NCI-H2107 treated with DMSO at 0.1 percent for 48 hours (cell line): Measurements from ENCODE around the gene SHPK.

Experiments
- DNase-seq: peaks from one replicate; lab custom pipeline; 2025; ENCODE audit not compliant: unreplicated experiment; lab: John Stamatoyannopoulos, UW

The SHPK gene, protein sequence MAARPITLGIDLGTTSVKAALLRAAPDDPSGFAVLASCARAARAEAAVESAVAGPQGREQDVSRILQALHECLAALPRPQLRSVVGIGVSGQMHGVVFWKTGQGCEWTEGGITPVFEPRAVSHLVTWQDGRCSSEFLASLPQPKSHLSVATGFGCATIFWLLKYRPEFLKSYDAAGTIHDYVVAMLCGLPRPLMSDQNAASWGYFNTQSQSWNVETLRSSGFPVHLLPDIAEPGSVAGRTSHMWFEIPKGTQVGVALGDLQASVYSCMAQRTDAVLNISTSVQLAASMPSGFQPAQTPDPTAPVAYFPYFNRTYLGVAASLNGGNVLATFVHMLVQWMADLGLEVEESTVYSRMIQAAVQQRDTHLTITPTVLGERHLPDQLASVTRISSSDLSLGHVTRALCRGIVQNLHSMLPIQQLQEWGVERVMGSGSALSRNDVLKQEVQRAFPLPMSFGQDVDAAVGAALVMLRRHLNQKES

DNA sequence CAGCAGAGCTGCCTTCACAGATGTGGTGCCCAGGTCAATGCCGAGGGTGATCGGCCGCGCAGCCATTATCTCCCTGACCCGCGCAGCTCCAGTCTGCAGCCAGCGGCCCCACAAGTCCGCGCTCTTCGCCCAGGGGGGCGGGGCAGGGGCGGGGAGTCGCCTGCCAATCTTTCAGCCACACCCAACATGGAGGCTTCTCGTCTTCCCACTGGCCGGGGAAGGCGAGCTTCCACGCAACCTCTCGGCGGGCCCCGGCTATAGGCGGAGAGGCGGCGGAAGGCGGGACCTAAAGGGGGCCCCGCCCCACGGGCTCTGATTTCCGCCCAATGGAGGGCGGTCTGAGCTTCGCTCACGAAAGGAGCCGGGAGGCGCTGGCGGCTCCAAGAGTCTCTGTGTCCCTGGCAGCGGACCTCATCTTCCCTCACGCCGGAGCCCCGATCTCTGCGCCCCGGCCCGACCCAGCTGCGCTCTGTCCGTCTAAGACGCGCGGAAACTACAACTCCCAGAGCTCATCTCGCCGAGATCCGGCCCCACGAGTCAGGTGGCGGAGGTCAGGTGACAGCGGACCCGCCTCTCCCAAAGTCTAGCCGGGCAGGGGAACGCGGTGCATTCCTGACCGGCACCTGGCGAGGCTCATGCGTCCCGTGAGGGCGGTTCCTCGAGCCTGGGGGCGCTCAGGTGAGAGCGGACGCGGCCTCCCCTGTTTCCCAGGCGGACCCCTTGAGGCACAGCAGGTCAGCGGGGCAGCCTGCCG is at the start of gene SHPK, which contains the start of gene CTNS:
Gene SHPK (minus strand): TSS at position 97 of the 754 bp plus-strand sequence. CDS start 31 bp downstream, at position 66.
Gene CTNS (plus strand): TSS at position 607 of the 754 bp plus-strand sequence. CDS start 3,447 bp downstream, outside the sequence.
- peak; percentile 62 for DNase-seq

DNA sequence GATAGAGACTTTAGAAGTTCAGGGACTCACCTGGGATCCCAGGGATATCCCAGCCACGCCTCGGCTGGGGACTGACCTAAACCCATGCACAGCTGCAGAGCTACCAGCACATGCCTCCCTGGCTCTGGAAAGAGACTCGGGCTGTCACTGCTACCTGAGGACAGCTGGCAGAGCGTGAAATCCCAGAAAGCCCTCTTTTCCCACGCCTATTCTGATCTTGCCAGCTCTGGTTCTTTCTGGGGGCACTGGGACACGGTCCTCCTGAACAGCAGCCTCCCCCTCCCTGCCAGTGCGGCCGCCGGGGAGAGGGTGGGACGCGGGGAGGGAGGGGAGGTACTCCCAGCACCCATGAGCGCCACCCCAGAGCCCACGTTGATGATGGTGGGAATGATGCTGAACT is 49.1 kb upstream of the SHPK start:
- DNase-seq = no peak

DNA sequence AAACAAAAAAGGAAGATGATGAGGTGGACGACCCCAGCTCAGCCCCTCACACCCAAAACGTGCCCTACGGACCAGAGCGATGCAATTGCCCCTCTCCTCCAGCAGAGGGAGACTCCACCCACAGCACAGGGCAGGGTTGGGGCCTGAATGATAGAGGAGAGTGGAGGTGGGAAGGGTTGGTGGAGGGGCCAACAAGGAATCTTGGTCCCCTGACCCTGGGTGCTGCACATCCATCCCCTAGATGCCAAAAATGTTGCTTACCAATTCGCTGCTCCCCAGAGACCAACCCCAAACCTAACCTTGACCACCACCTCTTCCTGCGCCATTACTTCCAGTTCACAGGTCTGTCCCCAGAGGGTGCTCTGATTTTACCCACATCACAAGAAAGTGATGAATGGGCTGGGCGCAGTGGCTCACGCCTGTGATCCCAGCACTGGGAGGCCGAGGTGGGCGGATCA is 47.0 kb upstream of the SHPK start:
- no peak for DNase-seq

DNA sequence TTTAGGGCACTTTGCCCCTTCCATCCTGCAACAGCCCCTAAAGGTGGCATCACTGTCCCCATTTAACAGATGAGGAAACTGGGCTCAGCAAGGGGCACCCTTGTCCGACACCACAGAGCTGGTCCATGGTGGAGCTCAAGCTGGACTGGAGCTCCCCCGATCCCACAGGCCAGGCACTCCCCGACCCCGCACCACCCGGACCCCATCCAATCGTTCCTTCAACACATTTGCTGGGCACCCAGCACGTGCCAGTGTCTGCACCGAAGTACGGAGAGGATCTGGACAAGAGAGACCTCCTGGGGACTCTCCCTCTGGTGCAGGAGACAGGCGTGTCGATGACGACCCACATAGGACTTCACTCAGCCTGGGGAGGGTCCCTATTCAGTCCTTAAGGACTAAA is 46.0 kb upstream of the SHPK start:
- no peak for DNase-seq

DNA sequence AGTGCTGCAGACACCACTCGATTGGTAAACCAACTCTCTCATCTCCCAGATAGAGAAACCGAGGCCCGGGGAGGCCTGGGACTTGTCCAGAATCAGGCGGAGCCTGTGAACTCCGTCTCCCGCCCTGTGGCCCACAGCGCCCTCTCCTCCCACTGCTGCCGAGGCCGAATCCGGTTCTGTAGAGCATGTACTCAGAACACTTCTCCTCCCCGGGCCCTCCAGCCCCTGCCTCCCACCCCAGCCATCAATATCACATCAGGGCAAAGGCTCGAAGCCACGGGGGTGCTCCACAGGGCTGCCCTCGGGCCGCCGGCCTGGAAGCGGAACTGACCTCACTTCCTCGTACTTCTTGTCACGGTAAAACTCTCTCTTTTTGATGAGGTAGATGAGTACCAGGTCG is 45.5 kb upstream of the SHPK start:
- DNase-seq = no peak

DNA sequence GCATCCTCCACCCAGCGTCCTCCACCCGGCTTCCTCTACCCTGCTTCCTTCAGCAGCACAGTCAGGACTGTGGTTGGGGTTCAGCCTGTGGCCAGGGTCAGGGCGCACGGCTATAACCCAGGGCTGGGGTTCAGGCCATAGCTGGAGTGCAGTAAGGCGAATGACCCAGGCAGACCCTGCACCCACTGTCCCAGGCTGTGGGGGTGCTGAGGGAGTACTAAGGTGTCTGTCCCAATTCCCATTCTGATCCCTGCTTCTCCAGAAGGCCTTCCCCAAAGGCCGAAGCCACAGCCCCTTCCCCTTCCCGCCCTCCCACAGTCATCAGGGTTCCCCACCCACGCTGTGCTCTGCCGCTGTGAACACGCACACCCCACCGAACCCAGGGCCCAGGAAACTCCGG is 45.0 kb upstream of the SHPK start:
- no peak for DNase-seq

DNA sequence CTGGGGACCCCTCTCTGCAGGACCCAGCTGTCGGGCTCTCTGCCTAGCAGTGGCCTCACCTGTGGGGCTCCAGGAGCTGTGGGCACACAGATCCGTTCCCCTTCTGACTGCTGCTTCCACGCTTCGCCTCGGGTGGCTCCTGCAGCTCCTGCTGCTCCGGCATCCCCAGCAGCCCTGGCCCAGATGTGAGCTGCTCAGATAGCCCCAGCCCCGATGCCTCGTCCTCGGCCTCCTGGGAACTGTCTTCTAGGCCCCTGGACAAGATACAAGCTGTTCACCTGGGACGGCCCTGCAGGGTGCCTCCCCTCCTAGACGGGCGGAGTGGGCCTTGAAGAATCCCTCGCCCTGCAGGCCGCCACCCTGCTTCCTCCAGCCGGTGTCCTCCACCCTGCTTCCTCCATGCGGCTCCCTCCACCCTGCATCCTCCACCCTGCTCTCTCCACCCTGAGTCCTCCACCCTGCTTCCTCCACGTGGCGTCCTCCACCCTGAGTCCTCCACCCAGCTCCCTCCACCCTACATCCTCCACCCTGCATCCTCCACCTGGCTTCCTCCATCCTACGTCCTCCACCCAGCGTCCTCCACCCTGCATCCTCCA is 43.6 kb upstream of the SHPK start:
- no peak for DNase-seq

DNA sequence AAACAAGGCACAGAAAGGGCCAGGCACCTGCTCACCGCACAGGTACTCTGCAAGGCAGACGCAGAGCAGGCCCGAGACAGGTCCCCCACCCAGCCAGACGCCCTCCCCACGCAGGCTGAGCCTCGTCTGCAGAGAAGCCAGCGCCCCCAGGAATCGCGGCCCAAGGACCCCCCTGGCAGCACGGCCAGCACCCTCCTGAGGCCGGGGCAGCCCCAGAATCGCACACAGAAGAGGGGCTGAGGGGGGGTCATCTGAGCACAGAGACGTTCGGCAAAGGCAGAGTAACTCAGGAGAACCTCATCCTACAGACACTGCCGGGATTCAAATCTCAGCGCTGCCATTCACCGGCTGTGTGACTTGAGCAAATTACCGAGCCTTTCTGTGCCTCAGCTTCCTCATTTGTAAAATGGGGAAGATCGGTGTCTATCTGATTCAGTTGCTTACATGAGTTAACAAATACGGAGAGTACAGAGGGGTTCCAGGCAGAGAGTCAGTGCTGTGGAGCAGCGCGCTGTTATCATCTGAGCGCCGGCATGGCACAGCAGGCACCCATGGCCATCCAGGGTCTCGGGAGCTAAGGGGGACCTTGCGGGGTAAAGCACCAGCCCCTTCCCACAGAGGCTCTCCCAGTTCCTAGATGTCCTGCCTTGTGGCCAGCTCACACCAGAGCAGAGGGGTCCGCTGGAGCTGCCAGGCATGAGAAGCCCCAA is 42.9 kb upstream of the SHPK start:
- no peak for DNase-seq

DNA sequence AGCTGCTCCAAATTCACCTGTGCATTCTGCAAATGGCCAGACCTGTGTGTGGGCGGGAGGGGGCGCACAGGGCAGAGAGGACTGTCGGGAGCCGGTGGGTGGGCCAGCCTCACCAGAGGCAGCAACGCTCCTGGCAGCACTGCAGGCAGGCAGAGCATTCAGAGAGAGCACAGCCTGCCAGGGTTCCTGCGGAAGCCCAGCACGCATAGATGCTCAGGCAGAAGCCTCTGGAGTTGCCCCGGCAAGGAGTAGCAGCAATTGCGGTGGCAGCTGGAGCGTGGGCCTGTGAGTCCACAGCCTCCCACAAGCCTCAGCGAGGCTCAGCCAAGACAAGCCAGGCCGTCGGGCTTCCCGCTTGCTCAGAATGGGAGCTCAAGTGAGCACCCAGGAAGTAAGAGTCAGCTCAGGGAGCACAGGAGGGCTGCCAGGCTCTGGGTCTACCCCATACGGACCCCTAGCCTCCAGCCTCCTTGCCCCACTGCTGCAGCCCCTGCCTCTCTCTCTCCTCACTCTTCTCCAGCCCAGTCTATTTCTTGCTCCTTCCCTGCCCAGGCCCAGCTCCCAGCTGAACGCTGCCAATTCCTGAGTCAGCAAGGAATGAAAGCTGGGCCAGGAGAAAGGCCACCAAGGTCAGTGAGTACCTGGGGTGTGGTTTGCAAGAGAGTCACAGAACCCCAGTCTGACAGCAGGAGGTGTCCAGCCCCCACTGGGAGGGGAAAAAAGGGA is 42.2 kb upstream of the SHPK start:
- no peak for DNase-seq

DNA sequence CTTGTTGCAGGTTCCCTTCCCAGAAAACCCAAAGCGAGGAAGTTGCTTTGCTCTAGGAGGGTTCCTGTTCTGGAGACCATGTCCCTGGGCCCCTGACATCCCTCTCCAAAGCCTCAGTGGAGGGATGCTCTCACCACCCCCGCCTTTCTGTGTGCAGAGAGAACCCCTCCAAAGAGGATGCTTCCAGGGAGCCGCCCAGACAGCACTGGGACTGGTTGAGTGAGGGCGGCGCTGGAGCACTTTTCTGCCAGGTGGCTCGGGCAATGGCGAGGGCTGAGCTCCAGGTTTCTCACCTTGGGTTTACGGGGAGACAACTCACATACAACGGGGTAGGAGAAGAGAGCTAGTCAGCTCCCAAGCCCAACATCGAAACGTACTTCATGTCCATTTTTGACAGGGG is 39.8 kb upstream of the SHPK start:
- DNase-seq = no peak

DNA sequence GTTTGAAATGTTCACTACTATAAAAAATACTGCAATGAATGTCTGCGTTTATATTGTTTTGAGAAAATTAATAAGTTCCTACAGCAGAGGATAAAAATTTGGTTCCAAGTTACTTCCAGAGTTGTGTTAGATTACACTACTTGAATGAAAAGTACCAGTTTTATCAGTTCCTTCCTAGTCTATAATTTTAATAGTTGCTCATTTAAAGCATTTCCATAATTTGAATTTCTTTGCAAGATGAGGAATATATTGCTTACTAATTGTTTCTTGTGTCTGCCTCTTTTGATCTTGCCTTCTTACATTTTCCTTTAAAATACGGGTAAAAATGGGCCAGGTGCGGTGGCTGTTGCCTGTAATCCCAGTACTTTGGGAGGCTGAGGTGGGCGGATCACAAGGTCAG is 36.5 kb upstream of the SHPK start:
- DNase-seq = no peak

DNA sequence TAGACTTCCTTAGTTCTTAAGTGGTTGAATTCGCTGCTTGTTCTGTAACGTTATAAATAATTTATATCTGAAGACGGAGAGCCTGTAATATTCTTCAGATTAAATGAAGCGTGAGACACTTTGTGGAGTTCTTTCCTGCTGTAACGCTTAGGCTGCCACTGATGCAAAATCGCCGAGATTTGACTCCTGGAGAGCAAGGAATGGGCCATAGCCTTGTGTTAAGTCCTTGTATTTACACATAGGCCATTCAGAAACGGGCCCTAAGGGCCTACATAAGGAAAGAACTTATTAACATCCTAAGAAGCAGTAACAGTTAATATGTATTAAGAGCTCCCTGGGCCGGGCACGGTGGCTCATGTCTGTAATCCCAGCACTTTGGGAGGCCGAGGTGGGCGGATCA is 33.5 kb upstream of the SHPK start:
- no peak for DNase-seq

DNA sequence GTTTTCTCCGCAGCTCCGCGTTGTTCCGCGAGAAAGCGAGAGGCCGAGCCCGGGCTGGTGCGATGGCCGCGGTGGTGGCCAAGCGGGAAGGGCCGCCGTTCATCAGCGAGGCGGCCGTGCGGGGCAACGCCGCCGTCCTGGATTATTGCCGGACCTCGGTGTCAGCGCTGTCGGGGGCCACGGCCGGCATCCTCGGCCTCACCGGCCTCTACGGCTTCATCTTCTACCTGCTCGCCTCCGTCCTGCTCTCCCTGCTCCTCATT is 33.0 kb upstream of the SHPK start:
- no peak for DNase-seq

DNA sequence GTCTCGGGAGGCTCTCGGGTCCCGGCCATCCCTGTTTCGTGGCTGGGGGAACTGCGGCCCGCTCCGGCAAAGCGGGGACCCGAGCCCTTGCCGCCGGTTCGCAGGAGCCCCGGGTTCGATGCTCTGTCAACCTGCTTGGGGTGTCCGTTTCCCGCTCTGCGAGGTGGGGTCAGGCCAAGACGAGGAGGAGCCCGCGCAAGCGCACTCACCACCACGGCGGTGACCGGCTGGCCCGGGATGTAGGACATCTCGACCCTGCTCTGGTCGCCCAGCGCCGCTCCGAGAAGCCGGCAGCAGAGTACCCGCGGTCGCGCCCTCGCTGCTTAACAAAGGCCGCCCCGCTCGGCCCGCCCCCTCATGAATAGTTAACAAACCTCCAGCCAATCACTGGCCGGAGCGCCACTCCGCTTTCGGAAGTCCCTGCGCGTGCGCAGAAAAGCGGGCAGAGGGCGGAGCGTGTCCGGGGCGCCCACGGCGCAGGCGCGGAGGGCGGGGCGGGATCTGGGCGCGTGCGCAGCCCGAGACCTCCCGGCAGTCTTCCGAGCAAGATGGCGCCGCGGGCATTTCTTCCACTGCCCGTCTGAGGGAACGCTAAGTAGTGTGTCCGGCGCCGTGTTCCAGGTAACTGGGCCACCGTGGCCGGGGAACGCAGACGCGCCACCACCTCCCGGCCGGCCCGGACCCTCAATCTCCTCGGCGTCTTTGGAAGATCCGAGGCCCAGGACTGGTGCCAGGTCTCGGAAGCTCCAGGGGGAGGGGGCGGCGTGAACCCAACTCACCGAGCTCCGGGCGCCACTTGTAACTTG is 32.4 kb upstream of the SHPK start, which contains the start of the genes EMC6 and TAX1BP3:
Gene EMC6 (plus strand): TSS at position 534 of the 806 bp plus-strand sequence. CDS start 335 bp downstream, outside the sequence.
Gene TAX1BP3 (minus strand): TSS at position 300 of the 806 bp plus-strand sequence. CDS start 52 bp downstream, at position 248.
- peak; percentile 90 for DNase-seq

DNA sequence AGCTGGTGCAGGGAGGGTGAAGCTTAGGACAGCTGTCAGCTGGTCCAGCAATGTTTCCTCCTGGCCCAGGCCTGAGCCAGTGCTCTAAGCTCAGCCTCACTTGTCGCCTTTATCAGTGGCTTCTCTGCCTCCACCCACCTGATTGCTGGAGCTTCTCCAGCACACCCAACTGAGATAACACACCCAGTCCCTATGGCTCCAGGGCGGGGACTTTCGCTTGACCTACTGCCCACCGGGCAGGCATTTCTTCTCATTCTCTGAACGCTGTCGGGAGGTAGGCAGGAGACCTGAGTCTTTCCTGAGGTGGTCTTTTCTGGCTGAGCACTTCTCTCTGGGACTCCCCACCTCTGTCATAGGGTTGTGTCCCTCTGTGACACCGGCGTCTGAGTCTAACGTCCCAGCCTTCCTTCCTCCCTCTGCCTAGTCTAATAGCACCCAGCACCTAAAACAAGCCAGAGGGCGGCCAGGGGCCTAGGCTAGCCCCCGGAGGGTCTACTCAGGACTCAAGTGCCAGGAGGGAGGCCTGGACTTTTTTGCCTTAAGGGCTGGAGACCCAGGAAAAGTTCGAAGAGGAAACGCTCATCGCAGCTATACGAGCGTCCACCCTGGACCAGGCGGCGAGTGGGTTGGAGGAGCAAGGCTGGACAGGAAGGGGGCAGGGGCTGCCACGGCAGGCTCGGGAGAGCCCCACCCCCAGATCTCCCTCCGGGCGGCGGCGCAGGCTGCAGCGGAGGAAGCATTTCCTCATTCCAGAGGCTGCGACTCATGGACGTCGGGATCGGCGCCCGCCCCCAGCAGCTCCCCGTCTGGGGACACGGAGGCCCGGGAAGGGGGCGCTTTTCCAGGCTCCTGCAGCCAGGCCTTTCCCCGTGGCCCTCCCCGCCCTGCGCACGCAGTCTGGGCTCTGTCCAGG is 31.6 kb upstream of the SHPK start:
- no peak for DNase-seq

DNA sequence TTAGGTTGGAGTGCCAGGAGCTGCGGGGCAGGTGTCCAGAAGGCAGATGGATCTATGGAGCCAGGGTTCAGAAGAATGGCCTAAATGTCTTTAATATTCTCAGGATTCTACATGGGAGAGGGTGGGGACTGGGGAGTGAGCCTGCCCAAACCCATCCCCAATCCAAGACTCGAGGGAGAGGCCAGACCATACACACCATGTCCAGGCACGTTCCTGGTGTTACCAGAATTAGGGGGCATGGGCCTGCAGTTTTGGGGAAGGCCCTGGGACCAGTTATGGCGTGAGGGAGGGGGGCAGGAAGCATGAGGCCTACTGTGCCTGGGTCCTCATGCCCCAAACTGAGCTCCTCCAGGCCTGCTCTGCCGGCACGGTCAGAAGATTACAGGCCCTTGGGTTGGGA is 30.5 kb upstream of the SHPK start:
- DNase-seq = no peak

DNA sequence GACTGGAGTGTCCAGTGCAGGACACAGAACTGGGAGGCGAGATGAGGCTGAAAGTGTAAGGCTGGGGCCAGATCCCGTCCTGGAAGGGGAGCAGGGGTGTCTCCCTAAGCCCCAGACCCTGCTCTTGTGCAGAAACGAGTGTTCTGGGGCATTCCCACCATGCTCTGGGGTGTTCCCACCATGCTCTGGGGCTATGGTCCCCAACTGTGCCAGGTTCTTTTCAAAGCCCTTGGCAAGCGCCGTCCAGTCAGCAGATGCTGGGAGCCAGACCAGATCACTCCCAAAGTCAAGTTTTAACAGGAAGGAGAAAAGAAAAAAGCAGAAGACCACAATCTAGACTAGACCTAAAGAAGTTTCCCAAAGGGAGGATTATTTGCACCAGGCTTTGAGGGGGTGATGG is 29.8 kb upstream of the SHPK start:
- no peak for DNase-seq
